Bronchial epithelial cell (primary cell): Measurements from ENCODE around the gene TMEM18. TPM values are rescaled to one million over a fixed set of nuclear protein-coding genes. Genes with fewer than 3 reads are reported as not detected.

ENCODE experiments used
- DNase-seq: peaks from one replicate; pipeline ENCODE4 v3.0.0-alpha.2; 2010; ENCODE audit warnings: low read depth
- FAIRE-seq: peaks from 2 replicates; lab custom pipeline; 2011; peaks lifted over from hg19 to GRCh38; lab: Jason Lieb, UNC
- H3K27me3 ChIP-seq: 2 replicates; pipeline ENCODE4 v1.5.1; 2011; ENCODE audit warnings: low read length; ENCODE audit not compliant: control insufficient read depth, insufficient read depth
- H3K36me3 ChIP-seq: 2 replicates; pipeline ENCODE4 v1.5.1; 2011; ENCODE audit warnings: low read length; ENCODE audit not compliant: control insufficient read depth, insufficient read depth
- H3K4me3 ChIP-seq: 2 replicates; pipeline ENCODE4 v1.5.1; 2011; ENCODE audit warnings: mild to moderate bottlenecking, low read depth, low read length, control low read depth
- CTCF ChIP-seq: IDR thresholded peaks from 2 replicates; pipeline ENCODE4 v1.5.1; 2011; ENCODE audit warnings: mild to moderate bottlenecking, moderate library complexity, low read length, control low read depth, inconsistent platforms; ENCODE audit not compliant: insufficient read depth, severe bottlenecking
- total RNA-seq: library from RNA; depleted of rRNA; stranded (reverse); fragments of >200 nt; gene quantifications from 2 replicates; pipeline ENCODE4 v1.2.1, GENCODE V29; 2014

Gene TMEM18
- total RNA-seq, 1 donor from 2014 or later = 30.5 TPM

GRCh38 chr2:633371-633770 is 43.8 kb downstream of the TMEM18 start:
- no peak for TF ChIP-seq CTCF
- no peak for DNase-seq
- Histone ChIP-seq H3K27me3 (no peaks in the 10 kb centered on the region), H3K4me3 (no peak overlapping the region), H3K36me3 (no peaks in the 10 kb centered on the region)
- no peak for FAIRE-seq

GRCh38 chr2:632471-632870 is 44.7 kb downstream of the TMEM18 start:
- Histone ChIP-seq H3K27me3 (no peaks in the 10 kb centered on the region), H3K36me3 (no peaks in the 10 kb centered on the region), H3K4me3 (no peak overlapping the region)
- FAIRE-seq (no peak), DNase-seq (no peak)
- no peak for TF ChIP-seq CTCF

GRCh38 chr2:631741-632140 is 45.5 kb downstream of the TMEM18 start:
- H3K4me3 ChIP-seq = no peak overlapping the region
- no peak for TF ChIP-seq CTCF
- no peaks in the 10 kb centered on the region for H3K36me3 ChIP-seq
- no peak for DNase-seq
- H3K27me3 ChIP-seq = no peaks in the 10 kb centered on the region
- no peak for FAIRE-seq

- no peak for TF ChIP-seq CTCF
- no peak for FAIRE-seq
- no peaks in the 10 kb centered on the region for H3K36me3 ChIP-seq
- no peaks in the 10 kb centered on the region for H3K27me3 ChIP-seq
- no peak overlapping the region for H3K4me3 ChIP-seq
- DNase-seq = no peak
These were observed 46.5 kb downstream of the TMEM18 start for GRCh38 chr2:630451-631320.

GRCh38 chr2:629961-630360 is 47.2 kb downstream of the TMEM18 start:
- no peak for TF ChIP-seq CTCF
- FAIRE-seq (no peak), DNase-seq (no peak)
- no peaks in the 10 kb centered on the region for H3K36me3 ChIP-seq
- H3K27me3 ChIP-seq = no peaks in the 10 kb centered on the region
- H3K4me3 ChIP-seq = no peak overlapping the region
